NT2/D1 (cell line): ENCODE data around the gene FOXE1.
A peak's percentile ranks its signal among the peaks of the same experiment; 100 is the strongest.

Experiments
- SUZ12 ChIP-seq: IDR thresholded peaks from 2 replicates; pipeline ENCODE4 v1.6.1; 2011; ENCODE audit not compliant: insufficient read length, insufficient read depth; ENCODE audit errors: extremely low read depth
- ZNF274 ChIP-seq: IDR thresholded peaks from 2 replicates; pipeline ENCODE4 v1.6.1; 2011; ENCODE audit warnings: mild to moderate bottlenecking, low read depth, low read length

DNA sequence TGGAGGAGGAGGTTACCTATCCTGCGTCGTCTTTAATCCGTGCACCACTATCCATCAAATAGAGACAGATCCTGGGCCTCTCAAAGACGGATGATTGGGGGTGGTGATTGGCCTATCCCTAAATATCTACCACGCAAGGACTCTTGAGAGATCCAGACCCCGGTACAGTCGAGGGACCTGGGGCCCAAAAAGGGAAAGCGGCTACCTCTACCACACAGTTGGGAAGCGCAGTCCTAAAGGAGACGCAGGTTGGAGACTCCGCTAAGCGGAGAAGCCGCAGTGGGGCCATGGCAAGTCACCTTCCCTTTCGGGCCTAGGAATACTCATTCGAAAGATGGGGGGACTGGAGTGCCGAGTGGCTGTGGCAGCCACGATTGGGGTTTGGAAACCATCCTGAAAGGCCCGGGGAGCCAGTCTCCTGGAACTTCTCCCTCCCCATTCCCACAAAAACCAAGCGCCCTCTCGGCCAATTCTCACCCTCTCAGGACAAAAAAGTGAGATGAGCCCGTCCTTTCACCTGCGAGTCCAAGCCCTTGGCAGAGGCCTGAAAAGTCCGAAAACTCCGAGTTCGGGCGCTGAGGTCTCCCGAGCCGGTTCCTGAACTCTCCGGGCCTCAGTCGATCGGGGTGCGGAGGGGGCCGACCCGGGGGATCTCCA lies 499 bp upstream of the FOXE1 start:
- peak; percentile 10 for TF ChIP-seq SUZ12
- TF ChIP-seq ZNF274 = no peak
